ENCODE results near the gene UBAC2. TPM values are rescaled to one million over a fixed set of nuclear protein-coding genes. Genes with fewer than 3 reads are reported as not detected.

Gene UBAC2
- total RNA-seq, 1 experiment from 2014 or later: 80.3 TPM

DNA sequence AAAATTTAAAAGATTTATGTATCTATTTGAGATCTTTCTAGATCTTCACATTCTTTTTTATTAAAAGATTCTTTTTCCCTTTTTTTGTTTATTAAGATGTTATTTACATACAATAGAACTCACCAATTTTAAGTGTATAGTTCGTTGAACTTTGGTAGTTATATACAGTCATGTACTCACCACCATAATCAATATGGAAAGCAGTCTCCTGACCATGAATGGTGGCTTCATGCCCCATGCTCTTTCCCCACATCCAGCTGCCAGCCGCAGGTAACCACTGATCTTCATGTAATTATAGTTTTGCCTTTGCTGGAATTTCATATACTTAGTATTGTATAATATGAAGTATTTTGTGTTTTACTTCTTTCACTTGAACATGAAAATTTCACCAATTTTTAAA is 127.1 kb downstream of the UBAC2 start:
- POLR2A ChIA-PET (ENCODE audit: unreplicated experiment): no interaction called here
- Histone ChIP-seq H3K9me3 (ENCODE audit: insufficient read depth, low read depth) (no peaks in the 10 kb centered on the region), H3K27ac (no peak overlapping the region), H3K4me3 (no peak overlapping the region), H3F3A (ENCODE audit: insufficient read depth, low read depth) (no peaks in the 10 kb centered on the region), H3K36me3 (ENCODE audit: low read depth) (peaks cover 22% of the 10 kb centered on the region; the same call in 1 of the 2 replicates), H3K4me2 (no peak overlapping the region), H3K4me1 (replicated peaks; ENCODE audit: insufficient read depth) (no peaks in the 10 kb centered on the region), H3K9me2 (ENCODE audit: insufficient read depth) (peaks cover 5% of the 10 kb centered on the region; the same call in 1 of the 2 replicates), H3K27me3 (ENCODE audit: insufficient read depth, low read depth) (no peaks in the 10 kb centered on the region), H3K79me2 (ENCODE audit: low read depth) (peaks cover 4% of the 10 kb centered on the region; the same call in 1 of the 2 replicates), H2AFZ (no peak overlapping the region), H4K20me1 (ENCODE audit: insufficient read depth) (0 out of 2 replicates have a peak, but pooled peaks cover 5% of the 10 kb centered on the region)
- no peak for DNase-seq
- CTCF ChIA-PET: no interaction called here
- TF ChIP-seq, protein P1, sequence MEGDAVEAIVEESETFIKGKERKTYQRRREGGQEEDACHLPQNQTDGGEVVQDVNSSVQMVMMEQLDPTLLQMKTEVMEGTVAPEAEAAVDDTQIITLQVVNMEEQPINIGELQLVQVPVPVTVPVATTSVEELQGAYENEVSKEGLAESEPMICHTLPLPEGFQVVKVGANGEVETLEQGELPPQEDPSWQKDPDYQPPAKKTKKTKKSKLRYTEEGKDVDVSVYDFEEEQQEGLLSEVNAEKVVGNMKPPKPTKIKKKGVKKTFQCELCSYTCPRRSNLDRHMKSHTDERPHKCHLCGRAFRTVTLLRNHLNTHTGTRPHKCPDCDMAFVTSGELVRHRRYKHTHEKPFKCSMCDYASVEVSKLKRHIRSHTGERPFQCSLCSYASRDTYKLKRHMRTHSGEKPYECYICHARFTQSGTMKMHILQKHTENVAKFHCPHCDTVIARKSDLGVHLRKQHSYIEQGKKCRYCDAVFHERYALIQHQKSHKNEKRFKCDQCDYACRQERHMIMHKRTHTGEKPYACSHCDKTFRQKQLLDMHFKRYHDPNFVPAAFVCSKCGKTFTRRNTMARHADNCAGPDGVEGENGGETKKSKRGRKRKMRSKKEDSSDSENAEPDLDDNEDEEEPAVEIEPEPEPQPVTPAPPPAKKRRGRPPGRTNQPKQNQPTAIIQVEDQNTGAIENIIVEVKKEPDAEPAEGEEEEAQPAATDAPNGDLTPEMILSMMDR (conservative IDR thresholded peaks at IDR 0.05): no peak
- TF ChIP-seq EZH2 (IDR thresholded peaks at IDR 0.05; ENCODE audit: low read depth): no peak
- intact Hi-C loops (cut with micrococcal nuclease; ENCODE audit: unreplicated experiment): no loop called here
- no TSS peak for BruUV-seq (replicated peaks)

DNA sequence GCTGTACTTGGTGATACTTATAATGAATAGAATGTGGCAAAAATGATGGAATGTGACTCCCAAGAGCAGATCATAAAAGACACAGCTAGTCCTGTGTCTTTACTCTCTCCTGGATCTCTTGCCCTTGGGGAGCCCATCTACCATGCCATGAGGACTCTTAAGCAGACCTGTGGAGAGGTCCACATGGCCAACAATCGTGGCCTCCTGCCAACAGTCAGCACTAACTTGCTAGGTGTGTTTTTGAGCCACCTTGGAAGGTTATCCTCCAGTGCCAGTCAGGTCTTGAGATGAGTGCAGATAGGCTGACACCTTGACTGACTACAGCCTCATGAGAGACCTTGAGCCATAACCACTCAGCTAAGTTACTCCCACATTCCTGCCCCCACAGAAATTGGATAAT is 128.8 kb downstream of the UBAC2 start:
- H3K36me3 ChIP-seq (ENCODE audit: low read depth): peaks cover 15% of the 10 kb centered on the region; the same call in 1 of the 2 replicates
- no peaks in the 10 kb centered on the region for H3K27me3 ChIP-seq (ENCODE audit: insufficient read depth, low read depth)
- no peak overlapping the region for H2AFZ ChIP-seq
- POLR2A ChIA-PET (ENCODE audit: unreplicated experiment): no interaction called here
- no TSS peak for BruUV-seq (replicated peaks)
- DNase-seq: no peak
- peaks cover 4% of the 10 kb centered on the region; the same call in 1 of the 2 replicates for H3K79me2 ChIP-seq (ENCODE audit: low read depth)
- CTCF ChIA-PET: no interaction called here
- H3K9me3 ChIP-seq (ENCODE audit: insufficient read depth, low read depth): no peaks in the 10 kb centered on the region
- no peak overlapping the region for H3K4me2 ChIP-seq
- no peak overlapping the region for H3K27ac ChIP-seq
- peaks cover 6% of the 10 kb centered on the region; the same call in 1 of the 2 replicates for H3F3A ChIP-seq (ENCODE audit: insufficient read depth, low read depth)
- H3K4me3 ChIP-seq: no peak overlapping the region
- no peak for TF ChIP-seq EZH2 (IDR thresholded peaks at IDR 0.05; ENCODE audit: low read depth)
- TF ChIP-seq, protein P1 (conservative IDR thresholded peaks at IDR 0.05): no peak
- H4K20me1 ChIP-seq (ENCODE audit: insufficient read depth): no peaks in the 10 kb centered on the region
- H3K4me1 ChIP-seq (replicated peaks; ENCODE audit: insufficient read depth): no peaks in the 10 kb centered on the region
- intact Hi-C loops (cut with micrococcal nuclease; ENCODE audit: unreplicated experiment): no loop called here
- peaks cover 5% of the 10 kb centered on the region; the same call in 1 of the 2 replicates for H3K9me2 ChIP-seq (ENCODE audit: insufficient read depth)

DNA sequence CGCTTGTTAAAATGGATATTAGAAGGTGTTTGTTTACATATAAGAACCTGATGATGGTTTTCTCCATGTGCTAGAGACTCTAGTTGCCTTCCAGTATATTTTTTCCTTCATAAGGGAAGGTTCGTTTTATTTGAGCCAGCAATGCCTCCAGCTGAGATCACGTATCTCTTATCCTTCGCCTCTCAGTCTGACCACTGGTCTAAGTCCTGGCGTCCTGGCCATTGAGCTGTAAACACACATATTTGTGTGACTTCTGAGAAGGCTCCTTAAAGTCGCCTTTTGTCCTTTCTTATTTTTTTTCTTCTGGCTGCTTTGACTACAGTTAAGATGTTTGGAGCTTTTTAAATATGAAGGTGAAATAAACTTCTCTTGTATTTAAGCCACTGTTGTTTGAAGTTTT is 130.3 kb downstream of the UBAC2 start:
- CTCF ChIA-PET: no interaction called here
- BruUV-seq (replicated peaks): no TSS peak

More for the DNA sequence above, 130.3 kb downstream of the UBAC2 start:
- H3K4me3 ChIP-seq: no peak overlapping the region
- no peaks in the 10 kb centered on the region for H3K4me1 ChIP-seq (replicated peaks; ENCODE audit: insufficient read depth)
- no peak for DNase-seq
- H3K27me3 ChIP-seq (ENCODE audit: insufficient read depth, low read depth): no peaks in the 10 kb centered on the region
- peaks cover 13% of the 10 kb centered on the region; the same call in 1 of the 2 replicates for H3K36me3 ChIP-seq (ENCODE audit: low read depth)
- POLR2A ChIA-PET (ENCODE audit: unreplicated experiment): interaction anchor here (0.6 kb wide), 1 partner anchor 705 kb away, joined by 4 read pairs; no protein-coding TSS in a partner anchor
- H3K9me3 ChIP-seq (ENCODE audit: insufficient read depth, low read depth): no peaks in the 10 kb centered on the region
- peaks cover 4% of the 10 kb centered on the region; the same call in 1 of the 2 replicates for H3K79me2 ChIP-seq (ENCODE audit: low read depth)
- peaks cover 5% of the 10 kb centered on the region; the same call in 1 of the 2 replicates for H3K9me2 ChIP-seq (ENCODE audit: insufficient read depth)
- intact Hi-C loops (cut with micrococcal nuclease; ENCODE audit: unreplicated experiment): no loop called here
- TF ChIP-seq, protein P1 (conservative IDR thresholded peaks at IDR 0.05): no peak
- TF ChIP-seq EZH2 (IDR thresholded peaks at IDR 0.05; ENCODE audit: low read depth): no peak
- no peaks in the 10 kb centered on the region for H4K20me1 ChIP-seq (ENCODE audit: insufficient read depth)
- H3F3A ChIP-seq (ENCODE audit: insufficient read depth, low read depth): peaks cover 12% of the 10 kb centered on the region; the same call in 1 of the 2 replicates
- H3K4me2 ChIP-seq: no peak overlapping the region
- no peak overlapping the region for H2AFZ ChIP-seq
- H3K27ac ChIP-seq: no peak overlapping the region

Measured in PC-9 (cell line).